Sigmoid colon (tissue), 4 donors: ENCODE measurements around the gene SIRPG.

Experiments used
- CTCF ChIP-seq, 4 experiments: fragments of 450-650 bp in 3 of 4; fragments of 200-600 bp in 1 of 4; IDR thresholded peaks; one replicate each; pipeline ENCODE4 v1.5.1; 2016 to 2019; ENCODE audit warnings: antibody characterized with exemption in 4 of 4, mild to moderate bottlenecking in 3 of 4, moderate library complexity in 2 of 4
- POLR2AphosphoS5 ChIP-seq, 4 donors: sonication (generic); formaldehyde crosslinking; IDR thresholded peaks; one replicate each; pipeline ENCODE4 v1.6.1; 2017; ENCODE audit warnings: antibody characterized with exemption in 4 of 4

GRCh38 chr20:1652104-1652503 is 5.5 kb downstream of the SIRPG start:
- TF ChIP-seq CTCF (IDR thresholded peaks at IDR 0.05) (no peak), POLR2AphosphoS5 (IDR thresholded peaks at IDR 0.05) (no peak)
